Stimulated activated CD8-positive, alpha-beta memory T cell treated with anti-CD3 and anti-CD28 coated beads, Interleukin-7, amount 100 ng/mL, for 1 hour (primary cell): ENCODE results near the gene ACTL6B.
"Not testable (repeated sequence)": the region's sequence is repeated elsewhere in the genome, so short reads cannot be mapped to it uniquely, and the experiment has no call there.

Experiments used
- DNase-seq, 2 donors: peaks; one replicate each; pipeline ENCODE4 v3.0.0-alpha.2; 2020; ENCODE audit warnings: low read depth in 2 of 2

Gene ACTL6B

DNA sequence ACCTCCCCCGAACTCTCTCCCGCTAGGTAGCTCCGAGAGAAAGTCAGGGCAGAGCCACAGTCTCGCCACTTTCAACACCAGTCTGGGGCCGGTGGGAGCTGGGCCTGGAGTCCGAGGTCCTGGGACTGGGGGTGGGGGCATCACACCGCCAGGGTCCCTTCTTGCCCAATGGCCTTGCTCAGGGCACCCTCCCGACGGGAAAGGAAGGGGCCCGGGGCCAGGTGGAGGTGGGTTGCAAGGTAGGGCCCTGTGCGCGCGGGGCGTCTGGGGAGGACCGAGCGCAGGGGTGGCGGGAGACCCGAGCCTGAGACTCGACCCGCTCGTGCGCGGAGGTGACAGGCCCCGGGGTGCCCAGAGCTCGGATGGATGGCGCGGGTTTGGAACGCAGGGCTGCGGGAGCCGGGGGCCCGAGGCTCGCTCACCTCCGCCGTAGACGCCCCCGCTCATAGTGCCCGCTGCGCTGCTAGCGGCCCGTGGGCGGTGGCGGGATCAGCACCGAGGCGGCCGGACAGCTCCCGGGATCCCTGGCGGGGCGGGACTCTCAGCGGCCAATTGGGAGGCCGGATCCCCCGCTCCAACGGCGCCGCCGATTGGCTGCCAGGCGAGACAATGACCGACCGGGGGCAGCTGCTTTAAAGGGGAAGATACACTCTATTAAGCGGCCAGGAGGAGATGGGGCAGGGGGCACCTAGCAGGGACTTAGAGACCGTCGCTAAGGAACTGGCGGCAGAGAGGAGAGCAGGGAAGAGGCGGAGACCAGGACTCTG lies at the start of gene ACTL6B:
Gene ACTL6B, minus strand, starts transcription at position 541 of the 767 bp plus-strand sequence. Its CDS starts 94 bp downstream, at position 447.
- no peak for DNase-seq

DNA sequence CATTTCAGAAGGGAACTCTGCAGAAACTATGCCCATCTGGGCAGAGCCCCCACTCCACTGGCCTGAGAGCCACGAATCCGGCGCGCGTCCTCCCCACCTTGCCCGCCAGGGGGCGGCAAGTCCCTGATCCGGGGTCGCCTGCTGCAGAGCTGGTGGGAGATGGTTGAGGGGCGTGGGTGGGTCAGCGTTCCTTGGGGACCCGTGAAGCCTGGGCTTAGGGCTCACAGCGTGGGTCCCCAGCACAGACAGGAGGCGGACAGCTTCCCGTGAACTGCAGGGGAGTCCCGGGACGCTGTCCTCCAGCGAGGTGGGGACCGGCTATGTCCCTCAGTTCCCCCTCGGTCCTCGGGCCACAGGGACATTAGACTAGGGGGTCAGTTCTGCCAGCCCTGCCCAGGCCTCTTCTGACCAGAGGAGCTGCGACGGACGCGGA lies 49.1 kb upstream of the ACTL6B start:
- DNase-seq: peak; percentile 57 to 62

- DNase-seq: not testable (repeated sequence)
Measured at GRCh38 chr7:100701089-100701488, 44.8 kb upstream of the ACTL6B start.

- no peak for DNase-seq
Measured at GRCh38 chr7:100699018-100699417, 42.8 kb upstream of the ACTL6B start.

DNA sequence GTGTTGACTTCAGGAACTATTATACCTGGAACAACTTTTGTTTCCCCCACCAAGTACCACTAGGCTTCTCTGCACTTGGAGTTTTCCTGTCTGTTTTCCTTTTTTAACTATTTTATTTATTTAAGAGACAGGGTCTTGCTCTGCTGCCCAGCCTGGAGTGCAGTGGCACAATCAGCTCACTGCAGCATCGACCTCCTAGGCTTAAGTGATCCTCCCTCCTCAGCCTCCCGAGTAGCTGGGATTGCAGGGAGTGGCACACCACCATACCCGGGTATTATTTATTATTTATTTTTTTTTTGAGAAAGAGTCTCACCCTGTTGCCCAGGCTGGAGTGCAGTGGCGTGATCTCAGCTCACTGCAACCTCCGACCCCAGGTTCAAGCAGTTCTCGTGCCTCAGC lies 39.9 kb upstream of the ACTL6B start:
- DNase-seq: no peak

- peak in 1 of 2 donors; percentile 42 for DNase-seq
Measured at GRCh38 chr7:100694098-100694745, 38.0 kb upstream of the ACTL6B start, which contains the start of gene GIGYF1. GIGYF1 (minus strand) TSS chr7:100694250; CDS start chr7:100688238, 6,012 bp downstream.

GRCh38 chr7:100693312-100694097 lies 37.3 kb upstream of the ACTL6B start:
- no peak for DNase-seq

DNA sequence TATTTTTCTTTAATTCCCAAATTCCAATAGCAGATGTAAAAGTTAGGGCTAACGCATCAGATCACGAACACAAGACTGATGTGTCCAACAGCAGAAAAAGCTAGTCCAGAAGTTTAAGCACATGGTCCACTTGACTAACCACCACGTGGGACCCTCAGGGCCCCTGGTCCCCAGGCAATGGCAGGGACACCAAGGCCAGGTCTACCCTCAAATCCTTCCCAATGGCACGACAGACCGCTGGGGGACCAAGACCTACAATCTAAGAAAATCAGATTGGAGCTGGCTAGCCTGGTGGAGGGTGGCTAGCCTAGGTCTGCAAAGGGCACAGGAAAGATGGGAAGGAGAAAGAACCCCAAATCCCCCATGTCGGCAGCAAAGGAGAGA lies 36.3 kb upstream of the ACTL6B start:
- DNase-seq: no peak

DNA sequence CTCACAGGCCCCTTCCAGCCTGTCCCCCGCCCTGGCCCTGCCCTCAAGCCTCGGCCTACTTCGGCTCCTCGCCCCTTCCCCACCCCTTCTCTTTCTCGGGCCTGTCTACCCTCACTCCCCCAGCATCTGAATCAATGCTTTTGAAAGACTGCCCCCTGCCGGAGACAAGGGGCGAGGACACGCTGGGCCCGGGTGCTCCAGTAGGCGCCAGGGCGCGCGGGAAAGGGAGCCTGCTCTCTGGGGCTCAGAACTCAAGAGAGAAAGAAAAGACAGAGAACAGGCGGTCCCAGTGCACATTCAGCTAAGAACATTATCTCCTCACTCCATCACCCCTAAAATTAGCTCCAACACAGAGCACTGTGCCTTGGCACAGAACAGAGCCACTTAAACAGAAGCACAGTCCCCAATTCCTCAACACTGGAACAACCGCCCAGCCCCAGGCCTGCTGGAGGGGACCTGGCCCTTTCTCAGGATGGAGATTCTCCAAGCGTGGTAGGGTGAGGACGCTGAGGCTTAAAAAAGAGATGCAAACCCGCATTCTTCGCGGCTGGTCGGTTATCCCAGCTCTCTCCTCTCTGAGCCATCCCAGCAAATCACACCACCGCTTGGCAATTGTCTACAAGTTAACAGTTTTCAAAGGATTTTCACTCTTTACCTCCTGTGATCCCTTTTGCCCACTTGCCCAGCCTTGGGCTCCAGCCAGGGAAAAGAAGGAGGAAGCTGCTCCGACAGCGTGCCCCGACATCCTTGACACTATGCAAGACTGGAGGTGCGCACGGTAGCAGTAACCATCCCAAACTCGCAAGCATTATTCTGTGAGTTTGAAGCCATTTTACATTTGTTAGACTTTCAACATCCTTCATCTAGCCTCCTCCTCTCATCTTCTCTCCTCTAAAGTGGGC lies 35.7 kb upstream of the ACTL6B start:
- DNase-seq: peak; percentile 52 to 75

GRCh38 chr7:100689230-100690135 lies 33.2 kb upstream of the ACTL6B start:
- DNase-seq: no peak

DNA sequence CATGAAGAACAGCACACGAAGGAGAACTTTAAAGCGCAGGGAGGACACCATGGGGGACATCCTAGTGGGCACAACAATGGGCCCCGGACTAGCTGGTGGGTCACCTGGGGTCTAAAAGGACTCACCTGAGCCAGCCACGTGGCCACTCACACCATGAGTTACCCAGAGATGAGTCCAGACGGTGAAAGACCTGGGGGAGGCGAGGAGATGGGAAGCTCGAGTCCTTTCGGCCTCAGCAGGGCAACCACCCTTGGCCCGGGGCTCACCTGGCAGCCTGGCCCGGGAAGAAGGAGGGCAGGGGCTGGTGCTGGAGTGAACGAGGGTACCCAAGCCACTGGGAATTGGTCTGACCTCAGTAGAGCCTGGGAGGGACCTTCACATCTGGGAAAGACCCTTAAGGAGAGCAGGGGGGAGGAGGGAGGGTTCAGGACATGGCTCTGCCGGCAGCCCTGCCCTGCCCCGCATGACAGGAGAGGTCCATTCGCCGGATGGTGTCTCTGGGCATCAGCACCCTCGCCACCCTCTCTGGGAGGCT lies 32.1 kb upstream of the ACTL6B start:
- DNase-seq: no peak

GRCh38 chr7:100687751-100688300 lies 31.6 kb upstream of the ACTL6B start:
- no peak for DNase-seq

DNA sequence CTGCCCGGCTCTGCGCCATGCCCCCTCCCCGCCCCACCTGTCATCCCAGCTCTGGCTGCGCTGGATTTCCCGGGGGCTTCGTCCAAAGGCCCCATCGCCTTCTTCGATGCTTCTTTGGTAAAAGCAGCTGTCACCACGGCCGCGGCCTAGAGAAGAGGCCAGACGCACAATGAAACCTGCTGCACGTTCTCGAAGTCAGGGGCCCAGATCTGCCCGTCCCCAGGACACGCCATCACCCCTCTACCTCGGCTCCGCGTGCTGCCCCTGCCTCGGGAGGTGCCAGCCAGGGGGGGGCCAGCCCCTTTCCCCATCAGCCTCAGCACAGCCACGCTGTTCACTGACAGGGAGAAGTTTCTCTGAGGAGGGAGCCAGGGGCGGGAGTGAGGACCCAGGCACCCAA lies 31.0 kb upstream of the ACTL6B start:
- DNase-seq: no peak

GRCh38 chr7:100686822-100687211 lies 30.6 kb upstream of the ACTL6B start:
- DNase-seq: no peak

DNA sequence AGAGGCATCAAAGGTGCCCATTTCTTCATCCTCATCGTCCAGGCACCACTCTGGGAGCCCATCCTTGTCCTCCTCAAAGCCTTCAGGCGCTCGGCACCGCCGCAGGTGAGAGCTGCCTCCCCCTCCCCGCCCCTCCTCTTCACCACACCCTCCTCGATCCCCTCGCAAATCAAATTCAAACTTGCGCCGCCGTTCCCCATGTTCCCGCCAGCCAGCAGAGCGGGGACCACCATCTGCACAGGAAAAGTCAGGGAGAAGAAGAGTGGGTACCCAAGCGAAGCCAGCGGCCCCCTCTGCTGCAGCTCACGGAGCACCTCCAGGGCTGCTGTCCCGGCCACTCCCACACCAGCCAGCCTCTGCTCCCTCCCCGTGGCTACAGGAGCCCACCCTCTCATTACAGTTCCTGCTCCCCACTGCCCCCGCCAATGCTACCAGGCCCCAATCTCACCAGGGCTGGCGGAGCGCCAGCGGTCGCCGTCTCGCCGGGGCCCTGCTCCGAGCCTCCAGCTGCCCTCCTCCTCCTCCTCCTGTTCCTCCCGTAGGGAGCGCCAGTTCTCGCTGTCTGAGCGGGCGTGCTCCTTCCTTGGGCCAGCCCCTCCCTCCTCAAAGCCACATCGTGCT lies 30.1 kb upstream of the ACTL6B start:
- DNase-seq: no peak

- DNase-seq: no peak
Measured at GRCh38 chr7:100685631-100686145, 29.4 kb upstream of the ACTL6B start.

DNA sequence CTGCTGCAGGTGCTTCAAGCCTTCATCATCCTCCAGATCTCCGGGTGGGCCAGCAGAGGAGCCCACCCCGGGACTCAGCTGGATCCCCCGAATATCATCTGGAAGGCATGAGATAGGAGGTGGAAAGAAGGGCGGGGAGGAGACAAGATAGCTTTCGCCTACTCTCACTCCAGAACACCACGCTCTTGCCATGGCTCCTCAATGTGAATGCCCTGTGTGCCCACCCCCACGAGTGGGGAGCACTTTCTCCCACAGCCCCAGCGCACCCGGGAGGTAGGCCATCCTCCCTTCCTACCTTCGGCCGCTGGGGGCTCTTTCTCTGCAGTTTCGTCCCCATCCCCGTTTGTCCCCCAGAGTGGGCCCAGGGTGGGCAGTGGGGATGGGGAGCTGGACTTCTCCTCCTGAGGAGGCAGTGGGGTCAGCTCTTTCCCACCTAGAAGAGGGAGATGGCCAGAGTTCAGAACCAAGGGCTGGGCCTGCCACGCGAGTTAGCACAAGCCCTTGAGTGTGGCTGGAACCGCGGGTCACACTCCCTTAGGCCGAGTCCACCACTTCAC lies 28.9 kb upstream of the ACTL6B start:
- no peak for DNase-seq

DNA sequence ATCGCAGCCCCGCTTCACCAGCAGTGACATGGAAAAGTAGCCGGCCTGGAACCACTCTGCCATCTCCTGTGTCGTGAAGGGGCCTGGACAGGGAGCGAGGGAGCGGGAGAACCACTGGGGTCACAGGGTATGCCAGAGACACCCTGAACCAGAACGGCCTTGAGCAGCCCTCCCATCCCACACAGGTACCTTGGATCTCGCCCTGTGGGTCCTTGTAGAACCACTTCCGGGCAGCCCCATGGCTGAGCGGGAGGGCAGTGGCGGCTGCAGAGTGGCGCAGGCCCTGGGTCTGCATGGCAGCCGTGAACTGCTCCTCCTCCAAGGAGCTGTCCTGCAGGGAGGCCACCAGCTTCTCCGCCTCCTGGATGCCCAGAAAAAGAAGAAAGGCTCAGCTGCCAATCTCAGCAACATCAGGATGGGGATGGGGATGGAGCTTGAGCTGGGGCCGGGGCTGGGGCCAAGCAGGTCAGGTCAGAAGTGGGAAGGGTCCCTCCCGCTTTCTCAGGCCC lies 28.3 kb upstream of the ACTL6B start:
- DNase-seq: no peak
